Measurements from ENCODE around the gene PTPN21.

Gene PTPN21

DNA sequence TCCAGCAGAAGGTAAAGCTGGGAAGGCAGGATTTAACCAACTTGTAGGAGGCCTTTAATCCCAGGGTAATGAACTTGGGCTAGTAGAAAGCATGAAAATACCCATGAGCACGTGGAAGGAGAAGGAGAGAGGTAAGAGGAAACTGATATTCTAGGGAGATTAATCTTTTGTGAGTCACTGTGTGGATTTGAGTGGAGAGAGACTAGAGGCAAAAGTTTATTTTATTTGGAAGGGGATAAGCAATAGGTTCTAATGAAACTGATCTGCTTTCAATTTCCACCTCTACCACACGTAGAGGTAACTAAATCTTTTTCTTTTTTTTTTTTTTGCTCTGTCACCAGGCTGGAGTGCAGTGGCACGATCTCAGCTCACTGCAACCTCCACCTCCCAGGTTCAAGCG, 52.1 kb downstream of the PTPN21 start:
- no peak for DNase-seq

DNA sequence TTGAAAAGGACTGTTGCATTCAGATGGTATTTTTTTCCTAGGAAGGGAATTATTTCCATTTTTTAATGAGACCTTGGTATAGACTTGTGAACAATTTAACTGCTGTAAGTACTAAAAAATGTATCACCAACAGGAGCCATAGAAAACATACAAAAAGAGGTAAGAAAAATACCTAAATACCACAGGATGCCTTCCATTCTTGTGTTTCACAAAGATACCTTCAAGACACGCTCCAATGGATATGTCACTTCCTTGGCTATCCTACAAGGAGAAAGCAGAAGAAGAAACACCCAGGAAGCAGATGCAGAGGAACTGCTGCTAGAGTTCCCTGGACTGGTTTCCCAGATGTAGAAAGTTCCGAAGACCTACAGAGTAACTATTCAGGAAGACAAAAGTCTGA, 54.2 kb downstream of the PTPN21 start:
- no peak for DNase-seq

DNA sequence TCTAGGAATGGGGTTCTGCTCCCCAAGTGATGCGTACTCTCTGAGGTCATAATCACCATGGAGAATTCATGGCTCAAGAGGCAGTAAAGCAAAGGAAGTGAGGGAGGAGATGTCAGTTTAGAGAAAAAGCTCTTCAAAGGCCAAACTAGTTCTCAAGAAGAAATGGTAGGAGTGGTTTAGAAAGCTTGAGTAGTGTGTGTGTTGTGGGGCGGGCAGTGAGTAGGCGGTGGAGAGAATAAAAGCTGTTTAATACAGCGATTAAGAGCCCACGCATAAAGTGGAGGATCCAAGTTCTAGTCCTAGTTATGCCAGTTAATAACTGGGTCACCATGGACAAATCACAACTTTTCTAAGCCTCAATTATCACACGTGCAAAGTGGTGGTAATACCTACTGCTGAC, 55.6 kb downstream of the PTPN21 start:
- no peak for DNase-seq

DNA sequence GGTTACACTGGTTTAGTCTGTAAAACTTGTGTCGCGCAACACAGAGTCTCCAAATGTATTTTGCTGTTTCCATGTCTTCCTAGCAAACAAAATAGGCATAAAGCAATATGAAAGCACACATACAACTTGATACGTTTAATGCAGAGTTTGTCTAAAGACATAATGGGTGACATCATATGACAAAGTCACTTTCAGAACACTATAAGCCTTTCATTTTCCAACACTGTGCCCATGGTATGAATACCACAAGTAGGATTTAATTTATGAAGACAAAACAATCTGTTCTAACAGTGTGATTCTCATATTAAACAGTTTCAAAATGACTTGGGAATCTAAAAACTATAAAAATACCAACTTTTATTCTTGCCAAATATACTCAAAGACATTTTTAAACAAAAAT, 58.4 kb downstream of the PTPN21 start:
- no peak for DNase-seq

DNA sequence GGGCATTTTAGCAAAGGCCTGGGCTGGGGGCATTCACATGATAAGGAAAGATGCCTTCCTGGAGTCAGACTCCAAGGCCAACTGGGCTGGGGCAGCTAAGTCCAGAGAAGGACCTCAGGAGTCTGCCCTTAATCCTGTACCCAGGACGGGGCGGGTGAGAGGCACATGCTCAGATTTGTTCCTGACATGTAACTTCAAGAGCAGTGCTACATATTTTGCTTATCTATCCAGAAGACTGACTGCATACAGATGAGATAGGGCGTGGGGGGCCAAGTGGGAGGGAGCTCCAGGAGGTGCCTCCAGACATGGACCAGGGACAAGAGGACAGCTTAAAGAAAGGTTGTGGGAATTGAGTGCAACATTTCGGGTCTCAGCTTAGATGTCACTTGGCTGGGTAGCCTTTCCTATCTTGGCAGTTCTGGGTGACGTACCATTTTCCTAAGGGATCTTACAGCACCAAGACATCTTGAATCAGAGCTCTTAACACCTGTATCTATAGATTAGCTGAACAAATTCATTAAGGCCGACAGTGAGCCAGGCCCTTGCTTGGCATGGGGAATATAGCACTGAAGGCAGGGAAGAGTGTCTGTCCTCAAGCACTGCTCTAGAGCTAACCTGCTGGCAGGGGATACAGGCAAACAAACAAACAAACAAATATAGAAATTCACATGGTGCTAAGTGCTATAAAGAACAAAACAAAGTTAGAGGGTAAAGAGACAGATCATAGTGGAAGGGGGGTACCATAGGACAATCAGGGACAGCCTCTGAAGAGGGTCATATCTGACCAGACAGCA, 61.2 kb downstream of the PTPN21 start:
- DNase-seq = no peak

DNA sequence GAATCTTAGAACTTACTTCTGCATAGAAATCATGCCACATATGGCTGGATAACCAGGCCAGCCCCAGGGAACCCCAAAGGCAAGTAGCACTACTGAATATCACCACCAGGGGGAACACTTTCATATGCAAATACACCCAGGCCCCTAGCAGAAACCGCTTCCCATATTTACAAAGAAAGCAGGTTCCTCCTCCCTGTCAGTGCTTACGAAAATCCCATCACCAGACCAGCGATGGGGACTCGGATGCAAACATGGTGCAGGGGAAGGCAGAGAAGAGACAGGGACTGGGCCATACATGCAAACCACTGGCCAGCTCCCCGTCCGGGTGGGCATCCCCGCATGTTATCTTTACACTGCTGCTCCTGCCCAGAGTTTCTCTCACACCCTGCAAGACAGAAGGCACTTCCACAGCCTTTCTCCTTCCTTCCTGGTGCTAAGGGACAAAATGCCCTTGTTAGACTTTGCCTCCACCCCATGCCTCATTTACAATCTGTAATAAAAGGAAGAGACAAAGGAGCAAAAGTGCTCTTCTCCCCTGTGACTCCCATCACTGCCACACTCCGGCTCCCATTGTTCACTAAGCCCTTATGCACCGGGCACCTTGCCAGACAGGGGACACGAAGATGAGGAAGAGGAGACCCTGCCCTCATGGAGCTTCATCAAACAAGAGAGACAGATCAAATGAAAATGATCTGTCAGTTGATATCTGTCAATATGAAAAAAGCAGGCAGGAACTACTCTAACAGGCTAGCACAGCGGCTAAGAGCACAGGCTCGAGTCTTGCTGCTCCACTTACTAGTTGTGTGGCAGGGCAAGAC, 62.3 kb downstream of the PTPN21 start:
- DNase-seq = peak; percentile 31

DNA sequence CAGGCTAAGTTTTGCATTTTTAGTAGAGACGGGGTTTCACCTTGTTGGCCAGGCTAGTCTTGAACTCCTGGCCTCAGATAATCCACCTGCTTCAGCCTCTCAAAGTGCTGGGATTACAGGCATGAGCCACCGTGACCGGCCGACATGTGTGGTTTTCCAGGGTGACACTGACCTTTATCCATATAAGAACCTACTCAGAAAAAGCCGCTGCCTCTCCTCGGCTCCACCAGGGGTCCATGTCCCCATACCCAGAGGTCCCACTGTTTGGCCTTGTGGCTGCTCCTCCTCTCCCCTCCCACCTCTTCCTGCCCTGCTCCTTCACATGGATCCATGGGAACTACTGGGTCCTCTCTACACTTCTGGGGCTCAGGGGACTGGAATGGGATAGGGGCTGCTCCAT, 64.6 kb downstream of the PTPN21 start:
- DNase-seq = no peak

DNA sequence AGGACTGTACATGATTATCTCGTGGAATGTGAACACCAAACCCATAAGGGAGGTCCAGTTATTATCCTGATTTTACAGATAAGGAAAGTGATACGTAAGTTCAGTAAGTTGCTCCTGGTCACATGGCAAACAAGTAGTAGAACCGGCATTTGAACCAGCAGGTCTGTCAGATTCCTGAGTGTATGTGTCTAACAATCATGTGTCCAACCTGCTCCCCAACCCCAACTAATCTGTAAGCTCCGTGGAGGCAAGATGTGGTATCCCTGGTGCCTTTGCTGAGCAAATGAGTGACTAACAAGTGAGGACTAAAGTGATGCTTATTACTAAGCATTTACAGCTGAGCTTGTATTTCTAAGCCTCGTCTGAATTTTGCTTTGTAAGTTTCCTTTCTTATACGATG, 65.9 kb downstream of the PTPN21 start:
- DNase-seq = no peak

DNA sequence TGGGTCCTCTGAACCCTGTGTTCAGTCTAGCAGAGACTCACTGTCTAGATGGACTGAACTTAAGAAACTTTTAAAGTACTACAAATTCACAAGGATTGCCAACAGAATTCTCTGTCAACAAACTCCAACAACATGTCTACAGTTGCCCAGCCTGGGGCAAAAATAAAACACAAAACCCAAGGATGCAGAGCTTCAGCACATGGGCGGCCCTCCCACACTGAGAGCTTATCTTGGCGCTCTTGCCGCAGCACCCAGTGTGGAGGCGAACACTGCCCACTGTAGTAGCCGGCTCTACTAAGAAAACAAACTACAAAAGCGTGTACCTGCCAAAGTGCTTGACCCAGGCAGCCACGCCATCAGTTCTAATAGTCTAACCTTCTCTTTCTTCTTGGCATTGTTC, 66.7 kb downstream of the PTPN21 start:
- no peak for DNase-seq

DNA sequence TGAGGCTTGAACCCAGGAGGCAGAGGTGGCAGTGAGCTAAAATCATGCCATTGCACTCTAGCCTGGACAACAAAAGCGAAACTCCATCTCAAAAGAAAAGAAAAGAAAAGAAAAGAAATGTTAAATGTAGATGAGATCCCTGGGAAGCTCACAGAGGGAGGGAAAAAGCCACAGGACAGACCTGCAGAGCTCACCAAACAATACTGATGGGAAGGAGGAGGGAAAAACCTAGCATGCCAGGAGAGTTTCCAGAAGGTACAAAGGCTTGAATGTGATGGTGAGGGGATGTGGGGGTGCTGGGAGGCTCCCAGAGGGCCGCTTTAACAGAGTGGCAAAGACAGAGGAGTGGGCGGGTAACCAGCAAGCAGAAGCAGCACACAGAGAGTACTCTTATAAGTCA, 72.3 kb downstream of the PTPN21 start:
- DNase-seq = no peak

DNA sequence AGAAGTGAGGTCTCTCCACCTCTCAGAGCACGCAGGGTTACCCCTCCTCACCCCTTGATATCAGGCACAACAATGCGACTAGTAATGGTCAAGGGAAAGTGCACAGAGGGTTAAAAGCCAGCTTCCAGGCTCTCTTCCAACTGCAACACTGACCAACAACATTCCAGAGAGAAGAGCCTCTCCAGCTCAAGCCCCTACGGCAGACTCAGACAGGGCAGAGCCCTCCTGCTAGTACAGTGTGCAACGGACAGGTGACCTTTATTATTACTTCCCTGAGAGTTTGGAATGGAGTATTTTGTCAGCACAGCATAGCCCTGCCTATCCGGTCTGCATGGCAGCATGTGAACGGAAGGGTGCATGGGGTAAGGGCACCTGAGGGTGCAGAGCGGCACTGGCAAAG, 73.0 kb downstream of the PTPN21 start:
- no peak for DNase-seq

DNA sequence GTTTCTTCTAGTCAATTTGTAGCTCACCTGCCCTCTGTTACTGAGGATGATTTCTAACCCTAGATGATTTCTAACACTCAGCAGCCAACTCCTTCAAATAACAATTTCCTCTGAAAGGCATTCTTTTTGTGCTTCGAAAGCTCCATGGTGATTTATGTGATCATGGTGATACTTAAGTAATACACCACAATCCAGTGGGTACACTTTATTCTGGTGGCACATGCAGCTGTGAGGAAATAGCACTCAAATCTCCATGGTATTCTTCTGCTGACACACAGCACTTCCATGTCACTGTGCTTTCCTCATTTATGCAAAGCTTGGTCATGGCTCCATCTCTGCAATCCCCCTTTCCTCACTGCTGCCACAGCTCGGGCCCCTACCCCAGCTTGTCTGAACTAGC, 73.7 kb downstream of the PTPN21 start:
- no peak for DNase-seq

DNA sequence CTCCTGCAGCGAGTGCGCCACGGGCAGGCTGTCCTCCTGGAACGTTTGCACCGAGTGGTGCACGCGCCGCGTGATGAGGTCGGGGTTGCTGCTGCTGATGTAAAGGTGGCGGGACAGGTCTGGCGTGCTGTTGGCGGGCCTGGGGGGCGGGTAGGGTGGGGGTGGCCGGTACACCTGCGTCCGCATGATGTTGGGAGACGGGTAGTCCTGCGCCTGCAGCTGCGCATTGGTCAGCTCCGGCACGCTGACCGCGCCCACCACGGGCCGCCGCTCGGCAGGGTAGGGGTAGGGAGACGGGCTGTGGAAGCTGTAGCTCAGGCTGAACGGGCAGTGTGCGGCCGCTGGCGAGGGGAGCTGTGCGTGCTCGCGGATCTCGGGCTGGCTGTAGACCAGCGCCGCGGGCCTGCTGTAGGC, 75.2 kb downstream of the PTPN21 start:
- DNase-seq = no peak

DNA sequence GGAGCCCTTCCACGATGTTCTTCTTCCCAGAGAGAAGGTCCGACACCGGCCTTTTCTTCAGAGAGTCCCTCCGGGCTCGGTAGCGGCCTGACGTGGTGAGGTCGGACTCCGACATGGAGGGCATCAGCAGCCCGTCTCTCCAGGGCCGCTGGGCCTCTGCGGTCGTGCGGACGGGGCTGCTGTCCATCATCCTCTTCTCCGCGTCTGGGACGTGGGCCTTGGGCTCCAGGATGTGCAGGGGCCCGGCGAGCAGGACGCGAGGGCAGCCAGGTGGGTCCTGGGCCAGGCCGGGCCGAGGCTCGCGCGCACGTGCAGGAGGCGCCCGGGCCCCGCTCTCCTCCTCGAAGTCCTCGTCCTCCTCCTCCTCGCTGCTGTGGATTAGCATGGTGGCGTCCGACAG, 75.9 kb downstream of the PTPN21 start:
- no peak for DNase-seq

DNA sequence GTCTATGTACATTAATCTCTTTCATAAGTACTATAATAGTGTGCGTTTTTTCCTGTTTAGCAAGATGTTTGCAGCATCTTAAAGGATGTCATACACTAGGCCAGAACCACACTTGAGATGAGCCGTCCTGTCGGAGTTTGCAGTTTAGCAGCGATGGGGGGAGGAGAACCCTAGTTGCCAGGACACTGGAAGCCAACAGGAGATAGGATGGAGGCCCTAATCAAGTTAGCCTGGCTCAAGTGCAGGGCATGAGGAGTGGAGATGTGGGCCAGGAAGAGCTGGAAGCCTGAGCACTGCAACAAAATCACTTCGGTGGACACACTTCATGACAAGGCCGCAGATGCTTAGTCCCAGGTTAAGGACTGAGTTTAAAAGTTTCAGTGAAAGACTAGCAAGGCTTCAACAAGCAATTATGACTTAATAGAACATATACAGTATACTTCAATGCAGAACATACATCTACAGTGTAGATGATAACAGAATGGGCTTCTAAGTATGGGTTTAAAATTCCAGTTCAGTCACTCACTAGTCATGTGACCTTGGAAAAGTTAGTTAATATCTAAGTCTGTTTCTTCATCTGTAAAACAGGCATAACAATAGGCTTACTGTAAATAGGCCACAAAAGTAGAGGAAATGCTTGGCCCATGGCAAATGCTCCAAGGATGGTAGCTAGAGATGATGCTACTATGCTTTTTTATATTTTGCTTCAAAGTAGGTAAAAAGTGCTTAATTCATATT, 77.1 kb downstream of the PTPN21 start:
- DNase-seq = no peak

DNA sequence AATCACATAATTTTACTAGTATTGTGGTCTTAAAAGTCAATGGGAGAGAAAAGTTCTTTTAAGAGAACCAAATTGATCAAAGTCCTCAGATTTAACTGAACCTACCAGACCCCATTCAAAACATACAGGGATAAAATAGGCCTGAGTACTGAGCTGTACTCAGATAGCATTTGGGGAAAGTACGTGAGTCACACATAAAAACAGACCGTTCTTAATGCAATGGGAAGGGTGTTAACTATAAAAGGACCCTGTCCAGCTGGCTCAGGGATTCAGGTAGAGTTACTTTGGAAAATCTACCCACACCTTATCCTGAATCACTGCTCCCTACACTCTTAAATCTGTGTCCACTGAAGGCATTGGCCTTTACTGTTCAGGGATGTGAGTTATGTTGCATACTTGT, 78.0 kb downstream of the PTPN21 start:
- DNase-seq = no peak

DNA sequence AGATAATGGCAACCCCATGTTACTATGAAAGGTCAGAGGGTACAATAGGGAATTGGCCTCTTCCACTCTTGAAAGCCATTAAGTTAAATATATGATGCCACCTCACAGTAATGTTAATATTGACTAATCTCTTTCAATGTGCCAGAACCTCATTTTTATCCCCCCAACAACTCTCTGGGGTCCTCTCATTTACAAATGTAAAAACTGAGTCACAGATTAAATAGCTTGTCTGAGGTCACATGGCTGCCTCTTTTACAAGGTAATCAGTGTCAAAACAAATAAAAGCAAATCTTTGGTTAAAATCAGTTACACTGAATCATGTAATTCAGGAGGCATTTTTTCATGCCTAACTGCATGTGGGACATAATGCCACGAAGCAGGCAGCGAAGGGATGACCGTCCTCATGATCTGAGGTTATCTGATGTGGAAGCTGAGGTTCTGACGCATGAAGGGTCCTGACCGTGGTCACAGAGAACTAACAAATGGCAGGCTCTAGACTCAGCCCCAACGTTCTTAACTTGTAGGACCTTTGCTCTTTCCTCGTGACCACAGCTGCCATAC, 78.5 kb downstream of the PTPN21 start:
- no peak for DNase-seq

DNA sequence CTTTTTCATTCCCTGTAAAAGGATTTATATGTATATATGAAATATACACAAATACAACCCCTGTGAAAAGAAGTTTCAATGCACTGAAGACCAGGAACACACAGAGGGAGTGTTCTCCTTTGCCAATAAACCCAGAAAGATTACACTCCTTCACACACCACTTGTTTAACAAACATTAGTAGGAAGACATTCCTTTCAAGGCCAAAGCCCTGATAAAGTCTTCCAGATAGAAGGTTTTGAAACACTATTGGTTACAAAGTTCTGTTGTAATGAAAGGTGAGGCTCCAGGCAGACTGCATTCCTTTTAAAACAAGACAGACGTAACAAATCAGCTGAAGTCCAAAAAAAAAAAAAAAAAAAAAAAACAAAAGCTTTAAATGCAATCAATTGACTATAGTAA, 81.0 kb downstream of the PTPN21 start:
- no peak for DNase-seq

DNA sequence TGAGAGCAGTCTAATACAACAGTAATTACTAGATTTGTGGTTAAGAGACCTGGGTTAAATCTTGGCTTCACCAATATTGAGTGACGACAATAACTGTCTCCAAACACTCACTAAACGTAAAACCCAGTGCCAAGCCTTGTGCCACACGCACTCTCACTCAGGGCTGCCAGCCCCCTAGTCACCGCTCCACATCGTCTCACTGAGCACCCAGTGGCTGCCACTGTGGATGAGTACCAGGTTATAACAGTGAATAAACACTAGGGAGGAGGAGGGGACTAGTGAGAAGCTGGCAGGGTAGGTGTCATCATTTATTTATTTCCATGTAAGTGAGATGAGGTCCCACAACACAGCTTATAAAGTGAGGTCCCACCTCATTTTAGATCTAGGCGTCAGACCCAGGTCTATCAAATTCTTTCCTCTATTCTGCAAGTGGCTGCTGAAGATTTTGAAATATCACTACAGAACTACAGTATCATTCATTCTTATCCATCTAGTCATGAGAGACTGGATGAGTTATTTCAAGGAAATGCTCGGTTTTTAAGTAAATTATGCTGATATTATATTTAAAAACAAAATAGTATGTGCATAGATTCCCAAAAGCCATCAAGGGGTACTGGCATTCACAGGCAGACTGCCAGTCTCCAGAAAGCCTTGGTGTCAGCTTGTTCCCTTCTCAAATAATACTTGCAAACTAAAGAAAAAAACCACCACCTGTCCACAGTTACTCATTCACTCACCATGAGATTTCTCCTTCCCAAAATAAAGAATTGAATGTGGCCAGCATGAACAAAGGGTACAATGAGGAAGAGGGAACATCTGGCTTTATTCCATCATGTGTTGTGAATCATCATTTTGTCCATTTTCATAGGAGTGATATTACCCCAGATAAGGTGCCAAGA, 84.0 kb downstream of the PTPN21 start:
- DNase-seq = no peak

DNA sequence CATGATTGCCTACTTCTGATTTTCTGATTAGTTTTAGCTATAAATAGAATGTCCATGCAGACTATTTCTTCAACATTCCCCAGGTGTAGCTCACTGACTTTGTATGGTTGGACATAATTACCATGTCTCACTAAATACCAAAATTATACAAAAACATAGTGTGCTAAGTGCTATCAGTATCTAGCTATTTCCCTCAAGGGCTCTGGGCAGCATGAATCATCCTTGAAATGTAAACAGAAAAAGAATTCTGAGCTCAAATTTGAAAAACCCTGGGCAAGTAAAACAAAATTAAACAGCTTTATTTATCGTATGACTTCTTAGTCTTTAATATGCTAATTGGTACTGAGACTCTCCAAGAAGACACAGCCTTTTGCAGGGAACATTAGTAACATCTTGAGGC, 86.4 kb downstream of the PTPN21 start:
- DNase-seq = no peak

DNA sequence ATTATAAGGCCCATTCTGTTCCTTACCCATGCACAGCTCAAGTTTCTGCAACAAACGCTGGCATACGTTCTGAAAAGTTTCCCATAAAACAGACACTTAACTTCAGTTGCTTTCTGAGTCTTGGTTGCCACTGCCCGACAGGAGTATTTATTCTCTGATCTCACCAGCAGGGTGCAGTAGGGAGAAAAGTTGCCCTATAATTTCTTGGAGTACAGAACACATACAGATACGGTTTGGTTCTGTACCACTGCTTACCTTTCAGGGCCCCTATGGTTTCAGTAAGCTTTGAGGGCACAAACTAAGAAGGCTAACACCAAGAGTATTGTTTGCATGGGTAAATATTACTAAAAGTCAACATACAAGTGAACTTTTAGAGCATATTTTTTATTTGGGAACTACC, 91.5 kb downstream of the PTPN21 start:
- no peak for DNase-seq

DNA sequence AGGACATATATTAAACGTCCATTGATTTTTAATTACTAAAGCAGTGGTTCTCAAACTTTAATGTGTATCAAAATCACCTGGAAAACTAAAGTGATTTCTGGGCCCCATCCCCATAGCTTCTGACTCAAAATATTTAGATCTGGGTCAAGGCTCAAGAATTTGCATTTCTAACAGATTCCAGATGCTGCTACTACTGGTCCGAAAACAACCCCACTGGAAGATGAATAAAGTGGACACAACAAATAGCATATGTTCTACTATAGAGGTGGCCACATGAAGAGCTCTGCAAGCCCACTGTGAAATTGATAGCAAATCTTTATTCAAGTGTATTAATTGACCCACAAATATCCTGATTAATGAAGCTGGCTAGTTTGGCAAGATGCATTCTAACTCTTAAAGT, 99.9 kb downstream of the PTPN21 start:
- DNase-seq = no peak

Measured in stimulated activated CD4-positive, alpha-beta T cell treated with anti-CD3 and anti-CD28 coated beads, Interleukin-12 subunit alpha, Interleukin-12 subunit beta, amount 100 ng/mL, for 4 hours (primary cell).